NCI-H2227 (cell line): ENCODE measurements around the gene EDNRA.
"Not testable (repeated sequence)": the region's sequence is repeated elsewhere in the genome, so short reads cannot be mapped to it uniquely, and the experiment has no call there.

ENCODE experiments used
- DNase-seq: peaks from one replicate; lab custom pipeline; 2025; ENCODE audit not compliant: unreplicated experiment; lab: John Stamatoyannopoulos, UW

Gene EDNRA

GRCh38 chr4:147480891-147481576 lies at the start of gene EDNRA:
Gene EDNRA (plus strand): TSS chr4:147481097. CDS start chr4:147485682, 4,585 bp downstream.
- DNase-seq: no peak

DNA sequence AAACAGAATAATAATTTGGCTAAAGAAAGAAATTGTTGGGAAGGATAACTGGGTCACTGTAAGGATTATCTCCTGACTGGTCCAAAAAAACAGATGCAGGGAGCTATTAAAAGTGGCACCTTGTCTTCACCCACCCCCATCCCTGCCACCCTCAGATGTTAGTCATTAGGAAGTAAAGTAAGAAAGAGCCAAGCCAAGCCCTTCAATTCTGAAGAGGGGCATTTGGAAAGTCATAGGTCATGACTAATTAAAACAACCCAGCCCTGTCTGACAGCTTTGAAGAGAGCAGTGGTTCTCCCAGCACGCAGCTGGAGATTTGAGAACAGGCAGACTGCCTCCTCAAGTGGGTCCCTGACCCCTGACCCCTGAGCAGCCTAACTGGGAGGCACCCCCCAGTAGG lies 46.5 kb upstream of the EDNRA start:
- DNase-seq: not testable (repeated sequence)

- DNase-seq: no peak
Measured at GRCh38 chr4:147440442-147440841, 40.5 kb upstream of the EDNRA start.

DNA sequence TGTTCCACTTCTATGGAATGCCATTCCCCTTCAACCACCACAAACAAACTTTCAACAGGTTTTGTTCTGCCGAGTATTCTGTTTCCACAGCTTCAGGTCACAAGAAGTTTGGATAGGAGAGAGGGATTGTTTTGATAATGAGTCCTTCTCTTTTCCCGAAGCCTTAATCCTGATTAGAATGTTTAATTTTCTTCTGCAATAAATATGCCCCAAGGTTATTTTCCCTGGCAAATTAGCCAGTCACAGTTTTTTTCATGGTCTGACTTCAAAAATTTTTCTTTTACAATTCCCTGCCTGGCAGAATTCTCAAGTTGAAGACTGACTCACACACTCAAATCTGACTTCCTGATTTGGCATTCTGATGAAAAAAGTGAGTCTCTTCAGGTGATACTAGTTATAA lies 33.1 kb upstream of the EDNRA start:
- DNase-seq: no peak

GRCh38 chr4:147453561-147454141 lies 27.2 kb upstream of the EDNRA start:
- DNase-seq: no peak

DNA sequence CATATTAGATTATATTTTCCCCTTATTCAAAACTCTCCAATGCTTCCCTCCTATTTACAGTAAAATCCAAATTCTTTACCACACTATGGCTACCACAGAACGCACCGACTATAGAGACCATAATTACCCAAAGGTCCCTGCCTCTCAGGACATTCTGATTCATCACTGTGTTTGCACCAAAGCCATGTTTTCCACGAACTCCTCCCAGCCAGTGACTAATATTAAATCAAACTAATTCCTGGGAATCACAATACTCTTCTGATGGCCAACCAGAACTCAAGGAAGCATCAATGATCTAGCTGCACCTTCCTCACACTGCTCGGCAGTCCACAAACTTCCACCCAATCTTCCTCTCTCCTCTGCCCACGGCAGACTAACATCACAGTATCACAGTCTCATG lies 24.2 kb upstream of the EDNRA start:
- DNase-seq: no peak

GRCh38 chr4:147461161-147461560 lies 19.7 kb upstream of the EDNRA start:
- no peak for DNase-seq

DNA sequence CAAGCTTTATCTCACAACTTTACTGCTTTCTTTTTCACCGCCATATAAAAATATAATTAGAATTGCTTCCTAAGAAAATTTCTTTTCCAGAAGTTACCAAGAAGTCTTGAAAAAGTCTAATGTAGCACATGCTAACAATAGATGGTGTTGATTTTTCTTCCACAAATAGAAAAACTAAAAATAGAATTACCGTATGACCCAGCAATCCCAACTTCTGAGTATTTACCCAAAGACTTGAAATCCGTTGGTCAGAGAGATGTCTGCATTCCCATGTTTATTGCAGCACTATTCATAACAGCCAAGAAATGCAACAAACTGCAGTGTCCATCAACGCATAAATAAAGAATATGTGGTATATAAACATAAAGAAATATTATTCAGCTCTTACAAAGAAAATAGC lies 17.8 kb upstream of the EDNRA start:
- DNase-seq: no peak

DNA sequence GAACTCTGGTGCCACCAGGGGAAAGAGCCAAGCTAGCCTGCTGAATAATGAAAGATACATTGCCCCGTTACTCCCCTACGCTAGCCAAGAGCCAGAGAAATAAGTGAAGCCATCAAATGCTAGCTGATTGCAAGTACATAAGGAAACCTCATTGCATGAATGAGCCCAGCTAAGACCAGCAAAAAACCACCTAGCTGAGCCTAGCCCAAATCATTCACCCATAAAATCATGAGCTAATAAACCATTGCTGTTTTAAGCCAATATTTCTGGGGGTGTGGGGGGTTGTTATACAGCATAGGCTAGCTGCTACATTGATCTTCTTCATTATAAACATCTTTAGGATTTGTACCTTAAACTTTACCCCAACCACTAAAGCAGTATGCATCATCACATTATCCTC lies 15.4 kb upstream of the EDNRA start:
- DNase-seq: no peak

DNA sequence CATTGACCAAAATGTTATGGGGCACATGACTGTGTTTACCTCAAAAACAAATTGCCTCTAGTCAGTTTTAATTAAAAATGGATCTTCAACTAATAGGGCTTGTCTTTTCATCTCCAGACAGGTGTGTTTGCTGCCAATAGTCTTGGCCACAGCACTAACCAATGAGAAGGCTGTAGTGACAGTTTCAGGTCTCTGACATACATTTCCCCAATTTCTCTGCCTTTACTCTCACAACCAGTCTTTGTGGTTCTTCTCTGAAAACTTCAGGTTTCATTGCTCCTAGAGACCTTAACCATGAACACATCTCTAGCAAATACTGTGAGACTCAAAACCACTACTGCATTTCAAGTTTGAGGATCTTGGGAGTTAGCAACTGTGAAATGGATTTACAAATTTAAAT lies 3.5 kb upstream of the EDNRA start:
- DNase-seq: no peak

- DNase-seq: no peak
Measured at GRCh38 chr4:147479376-147479775, 1.5 kb upstream of the EDNRA start.

GRCh38 chr4:147479786-147480185 lies 1.1 kb upstream of the EDNRA start:
- DNase-seq: no peak

DNA sequence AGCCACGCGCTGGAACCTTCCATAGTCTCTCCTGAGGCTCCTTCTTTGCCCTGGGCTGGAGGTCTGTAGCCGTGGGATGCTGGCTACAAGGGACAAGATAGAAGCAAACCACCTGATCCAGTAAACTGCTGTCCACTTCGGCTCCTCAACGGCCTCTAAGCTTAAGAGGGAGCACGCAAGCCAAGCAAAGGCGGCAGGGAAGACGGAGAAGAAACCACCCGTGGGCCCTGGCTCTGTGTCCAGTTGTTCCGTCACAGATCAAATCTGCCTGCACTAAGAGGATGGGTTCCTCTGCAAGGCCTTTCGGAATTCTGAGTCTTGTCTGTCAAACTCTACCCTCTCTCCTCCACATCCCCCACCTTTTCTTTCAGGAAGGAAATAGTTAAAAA lies 401 bp upstream of the EDNRA start:
- DNase-seq: no peak

DNA sequence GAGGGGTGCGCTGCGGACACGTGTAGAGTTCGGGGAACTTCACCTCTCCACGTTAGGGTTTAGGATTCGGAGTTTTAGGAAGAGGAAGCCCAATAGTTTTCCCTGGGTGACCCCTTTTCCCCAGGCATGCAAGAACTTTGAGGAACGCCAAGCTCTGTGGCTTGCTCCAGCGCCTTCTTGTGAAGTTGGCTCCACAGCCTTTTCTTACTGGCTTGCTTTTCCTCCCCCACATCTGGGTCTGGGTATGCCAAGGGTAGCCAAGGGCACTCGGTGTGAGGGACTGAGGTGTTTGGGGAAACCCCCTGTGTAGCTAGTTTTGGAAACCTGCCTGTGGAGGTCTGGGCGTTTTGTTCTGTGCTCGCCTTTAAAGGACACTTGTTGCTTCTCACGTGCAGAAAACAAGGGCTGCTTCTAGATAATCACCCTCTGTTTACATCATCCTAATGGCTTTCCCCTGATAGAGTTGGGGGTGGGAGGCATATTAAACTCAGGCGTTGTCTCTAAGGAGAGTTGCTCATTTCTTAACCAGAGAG lies 746 bp downstream of the EDNRA start:
- no peak for DNase-seq

DNA sequence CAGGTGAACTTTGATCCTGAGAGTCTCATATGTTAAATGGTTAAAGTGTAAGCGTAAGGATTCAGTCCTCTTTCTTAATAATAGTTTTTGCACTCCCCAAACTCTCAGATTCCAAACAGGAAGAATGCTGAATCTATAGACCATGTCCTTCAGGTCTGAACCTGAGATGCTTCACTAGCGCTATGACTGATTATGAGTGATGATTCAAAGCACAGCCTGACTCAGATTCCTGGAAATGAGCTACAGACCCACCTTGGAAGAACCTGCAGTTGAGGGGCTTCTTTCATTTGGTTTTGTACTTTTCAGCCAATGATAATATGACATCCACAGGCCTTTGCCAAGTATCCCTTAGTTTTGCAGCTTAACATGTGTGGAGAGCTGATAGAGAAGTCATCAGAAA lies 1.4 kb downstream of the EDNRA start:
- DNase-seq: no peak

DNA sequence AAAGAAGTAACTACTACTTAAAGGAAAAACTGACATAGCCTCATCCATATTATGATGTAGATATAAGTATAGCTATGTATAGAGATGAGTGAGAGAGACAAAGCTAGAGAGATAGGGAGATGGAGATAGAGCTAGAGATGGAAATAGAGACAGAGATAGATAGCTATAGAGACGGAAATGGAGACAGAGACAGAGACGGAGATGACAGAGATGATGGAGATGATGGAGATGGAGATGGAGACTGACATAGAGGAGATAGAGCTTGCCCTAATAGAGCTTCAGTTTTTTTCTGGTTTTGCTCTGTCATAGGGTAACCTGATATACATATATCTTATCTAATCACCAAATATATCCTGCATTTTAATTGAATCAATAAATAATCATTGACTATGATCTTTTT lies 4.3 kb downstream of the EDNRA start:
- no peak for DNase-seq

GRCh38 chr4:147487616-147488015 lies 6.7 kb downstream of the EDNRA start:
- DNase-seq: no peak

DNA sequence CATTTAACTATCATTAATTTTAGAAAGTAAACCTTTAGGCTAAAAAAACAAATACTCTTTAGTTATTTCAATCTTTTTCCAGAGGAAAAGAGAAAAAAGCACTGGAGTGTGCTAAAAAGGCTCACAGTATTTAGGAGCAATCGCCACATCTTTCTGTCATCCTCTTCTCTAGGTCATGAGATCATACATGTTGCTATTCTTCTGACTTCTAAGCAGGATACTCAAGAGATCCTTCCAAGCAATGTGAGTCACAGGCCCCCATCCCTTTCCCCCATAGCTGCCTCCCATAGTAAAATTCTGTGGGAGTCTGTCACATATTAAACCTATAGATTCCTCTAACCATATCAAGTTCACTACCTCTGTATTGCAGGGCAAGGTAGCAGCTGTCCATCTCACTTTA lies 7.7 kb downstream of the EDNRA start:
- DNase-seq: no peak

DNA sequence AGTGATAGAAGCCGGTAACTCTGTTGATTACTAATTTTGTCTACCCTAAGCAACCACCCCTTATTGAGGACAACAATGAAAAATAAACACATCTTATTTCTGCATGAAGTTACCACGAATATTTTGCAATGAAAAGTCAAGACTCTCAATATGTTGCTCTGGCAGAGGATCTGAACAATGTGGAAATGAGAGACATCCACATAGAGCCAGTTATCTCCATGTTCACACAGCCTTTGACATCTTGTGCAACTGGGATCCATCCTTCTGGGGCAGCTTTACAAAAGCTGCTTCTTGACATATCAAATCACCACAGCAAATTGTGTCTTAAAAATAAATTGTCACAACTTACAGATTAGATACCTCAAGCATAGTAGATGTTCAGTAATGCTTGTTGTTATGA lies 10.2 kb downstream of the EDNRA start:
- no peak for DNase-seq

- no peak for DNase-seq
Measured at GRCh38 chr4:147492306-147492705, 11.4 kb downstream of the EDNRA start.

DNA sequence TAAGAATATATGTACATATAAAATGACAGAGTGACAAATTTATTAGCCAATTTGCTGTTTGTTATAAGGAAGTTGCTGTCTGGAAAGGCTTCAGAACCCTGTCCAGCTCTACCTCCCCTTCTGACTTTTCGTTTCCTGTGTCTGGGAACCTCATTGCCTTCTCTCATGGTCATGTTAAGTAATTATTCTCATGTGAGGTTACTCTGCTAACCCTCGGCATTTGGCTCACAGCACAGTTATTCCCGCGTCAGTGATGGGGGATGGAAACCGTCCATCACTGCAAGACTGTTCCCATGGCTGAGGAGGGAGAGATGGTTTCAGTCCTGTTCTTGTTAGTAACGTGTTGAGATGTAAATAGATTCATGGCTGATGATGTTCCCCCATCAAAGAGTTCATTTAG lies 11.9 kb downstream of the EDNRA start:
- DNase-seq: no peak

- DNase-seq: no peak
Measured at GRCh38 chr4:147493307-147493706, 12.4 kb downstream of the EDNRA start.

- DNase-seq: no peak
Measured at GRCh38 chr4:147494301-147494700, 13.4 kb downstream of the EDNRA start.
